ENCODE results near the gene TCN1. TPM values are rescaled to one million over a fixed set of nuclear protein-coding genes. Genes with fewer than 3 reads are reported as not detected.
"Not testable (repeated sequence)": the region's sequence is repeated elsewhere in the genome, so short reads cannot be mapped to it uniquely, and the experiment has no call there.

The TCN1 gene
- total and polyA plus RNA-seq, 8 donors: 0.10 to 1.8 (median 0.35) TPM; not detected in 2

GRCh38 chr11:59898650-59899049, 32.4 kb upstream of the TCN1 start:
- Histone ChIP-seq H3K4me1 (no peaks in the 10 kb centered on the region), H3K27ac (no peak overlapping the region), H3K36me3 (no peaks in the 10 kb centered on the region), H3K27me3 (no peaks in the 10 kb centered on the region), H3K9me3 (peaks cover 0 to 9% of the 10 kb centered on the region in 2 donors), H3K4me3 (no peak overlapping the region)
- no peak for ATAC-seq
- no peak for DNase-seq
- no peak for TF ChIP-seq CTCF (IDR thresholded peaks at IDR 0.05)
- intact Hi-C loops (cut with DNase I): no loop called here

GRCh38 chr11:59898046-59898445, 31.8 kb upstream of the TCN1 start:
- Histone ChIP-seq H3K27ac (no peak overlapping the region), H3K4me1 (no peaks in the 10 kb centered on the region), H3K9me3 (peaks cover 0 to 9% of the 10 kb centered on the region in 2 donors), H3K27me3 (no peaks in the 10 kb centered on the region), H3K36me3 (no peaks in the 10 kb centered on the region), H3K4me3 (no peak overlapping the region)
- ATAC-seq (no peak), DNase-seq (peak in 1 of 4 donors; percentile 65)
- no peak for TF ChIP-seq CTCF (IDR thresholded peaks at IDR 0.05)
- intact Hi-C loops (cut with DNase I): no loop called here

- Histone ChIP-seq H3K27ac (no peak overlapping the region), H3K9me3 (peaks cover 0 to 24% of the 10 kb centered on the region in 2 donors), H3K27me3 (no peaks in the 10 kb centered on the region), H3K4me3 (no peak overlapping the region), H3K4me1 (no peaks in the 10 kb centered on the region), H3K36me3 (no peaks in the 10 kb centered on the region)
- intact Hi-C loops (cut with DNase I): no loop called here
- no peak for TF ChIP-seq CTCF (IDR thresholded peaks at IDR 0.05)
- ATAC-seq (no peak), DNase-seq (no peak)
These were observed 28.3 kb upstream of the TCN1 start for GRCh38 chr11:59894616-59895015.

- DNase-seq (no peak), ATAC-seq (no peak)
- H3K4me1 ChIP-seq: no peaks in the 10 kb centered on the region
- H3K4me3 ChIP-seq: no peak overlapping the region
- no peak for TF ChIP-seq CTCF (IDR thresholded peaks at IDR 0.05)
- H3K27me3 ChIP-seq: no peaks in the 10 kb centered on the region
- intact Hi-C loops (cut with DNase I): no loop called here
- no peaks in the 10 kb centered on the region for H3K36me3 ChIP-seq
- no peak overlapping the region for H3K27ac ChIP-seq
- peaks cover 0 to 37% of the 10 kb centered on the region in 2 donors for H3K9me3 ChIP-seq
These were observed 25.5 kb upstream of the TCN1 start for GRCh38 chr11:59891781-59892181.

- H3K4me3 ChIP-seq; DNase-seq; H3K27me3 ChIP-seq; H3K27ac ChIP-seq; H3K4me1 ChIP-seq; ATAC-seq; intact Hi-C loops (cut with DNase I); H3K36me3 ChIP-seq: not testable (repeated sequence)
- peaks cover 0 to 48% of the 10 kb centered on the region in 2 donors for H3K9me3 ChIP-seq
These were observed 20.9 kb upstream of the TCN1 start for GRCh38 chr11:59887156-59887555.

- ATAC-seq: no peak
- DNase-seq: no peak
- Histone ChIP-seq H3K27ac (no peak overlapping the region), H3K36me3 (no peaks in the 10 kb centered on the region), H3K27me3 (no peaks in the 10 kb centered on the region), H3K4me3 (no peak overlapping the region), H3K9me3 (peaks cover 0 to 23% of the 10 kb centered on the region in 2 donors), H3K4me1 (no peaks in the 10 kb centered on the region)
- intact Hi-C loops (cut with DNase I): no loop called here
- TF ChIP-seq CTCF (IDR thresholded peaks at IDR 0.05): no peak
These were observed 17.3 kb upstream of the TCN1 start for GRCh38 chr11:59883597-59883996.
